ENCODE measurements around the gene SRSF7.
"Not testable (repeated sequence)": the region's sequence is repeated elsewhere in the genome, so short reads cannot be mapped to it uniquely, and the experiment has no call there.

Gene SRSF7

GRCh38 chr2:38708900-38709566, 42.1 kb downstream of the SRSF7 start:
- no peaks in the 10 kb centered on the region for H3K27me3 ChIP-seq (ENCODE audit: insufficient read depth, low read length, poor library complexity)
- no peak overlapping the region for H3K27ac ChIP-seq (ENCODE audit: low read length)
- H2AFZ ChIP-seq (ENCODE audit: low read depth, low read length) = peak overlapping the region; percentile 36; the same call in 1 of the 2 replicates
- no peaks in the 10 kb centered on the region for H3K79me2 ChIP-seq (ENCODE audit: insufficient read depth, low read length)
- no peaks in the 10 kb centered on the region for H4K20me1 ChIP-seq (ENCODE audit: insufficient read depth, low read length)
- no peak overlapping the region for H3K9ac ChIP-seq (ENCODE audit: low read depth, low read length)
- peaks cover 16% of the 10 kb centered on the region for H3K4me1 ChIP-seq (ENCODE audit: insufficient read depth, low read length)
- no peaks in the 10 kb centered on the region for H3K9me3 ChIP-seq (ENCODE audit: insufficient read depth, low read length, severe bottlenecking)
- no peak overlapping the region for H3K4me2 ChIP-seq (ENCODE audit: insufficient read depth, low read length)
- H3K4me3 ChIP-seq (ENCODE audit: low read depth in 1 of 2, low read length in 2 of 2) = no peak overlapping the region
- no peaks in the 10 kb centered on the region for H3K36me3 ChIP-seq (ENCODE audit: insufficient read depth, low read length)
- no peak for ATAC-seq (ENCODE audit: insufficient read depth, low read depth)
- no peak for DNase-seq
- TF ChIP-seq EZH2 (IDR thresholded peaks at IDR 0.05; ENCODE audit: borderline replicate concordance, low read depth, low read length, severe bottlenecking) = no peak
- TF ChIP-seq CTCF (IDR thresholded peaks at IDR 0.05; ENCODE audit: borderline replicate concordance, extremely low read depth, low read length, poor library complexity, severe bottlenecking) = no peak

DNA sequence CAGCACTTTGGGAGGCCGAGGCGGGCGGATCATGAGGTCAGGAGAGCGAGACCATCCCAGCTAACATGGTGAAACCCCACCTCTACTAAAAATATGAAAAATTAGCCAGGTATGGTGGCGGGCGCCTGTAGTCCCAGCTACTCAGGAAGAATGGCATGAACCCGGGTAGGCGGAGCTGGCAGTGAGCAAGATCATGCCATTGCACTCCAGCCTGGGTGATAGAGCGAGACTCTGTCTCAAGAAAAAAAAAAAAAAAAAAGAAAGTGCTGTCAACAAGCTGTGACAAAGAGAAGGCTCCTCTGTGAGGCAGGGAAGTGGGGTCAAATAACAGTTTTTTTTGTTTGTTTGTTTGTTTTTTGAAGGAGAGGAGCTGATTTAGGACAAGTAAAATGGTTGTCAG, 42.7 kb downstream of the SRSF7 start:
- H3K27me3 ChIP-seq (ENCODE audit: insufficient read depth, low read length, poor library complexity) = not testable (repeated sequence)

GRCh38 chr2:38706846-38707345, 44.3 kb downstream of the SRSF7 start:
- H3K27me3 ChIP-seq (ENCODE audit: insufficient read depth, low read length, poor library complexity) = no peaks in the 10 kb centered on the region
- H3K4me2 ChIP-seq (ENCODE audit: insufficient read depth, low read length) = no peak overlapping the region
- ATAC-seq (ENCODE audit: insufficient read depth, low read depth) = no peak
- H3K79me2 ChIP-seq (ENCODE audit: insufficient read depth, low read length) = no peaks in the 10 kb centered on the region
- DNase-seq = no peak
- no peak for TF ChIP-seq CTCF (IDR thresholded peaks at IDR 0.05; ENCODE audit: borderline replicate concordance, extremely low read depth, low read length, poor library complexity, severe bottlenecking)
- TF ChIP-seq EZH2 (IDR thresholded peaks at IDR 0.05; ENCODE audit: borderline replicate concordance, low read depth, low read length, severe bottlenecking) = no peak
- peaks cover 16% of the 10 kb centered on the region for H3K4me1 ChIP-seq (ENCODE audit: insufficient read depth, low read length)
- no peaks in the 10 kb centered on the region for H4K20me1 ChIP-seq (ENCODE audit: insufficient read depth, low read length)
- no peak overlapping the region for H3K9ac ChIP-seq (ENCODE audit: low read depth, low read length)
- no peak overlapping the region for H3K4me3 ChIP-seq (ENCODE audit: low read depth in 1 of 2, low read length in 2 of 2)
- no peaks in the 10 kb centered on the region for H3K36me3 ChIP-seq (ENCODE audit: insufficient read depth, low read length)
- H3K27ac ChIP-seq (ENCODE audit: low read length) = no peak overlapping the region
- no peak overlapping the region for H2AFZ ChIP-seq (ENCODE audit: low read depth, low read length)
- H3K9me3 ChIP-seq (ENCODE audit: insufficient read depth, low read length, severe bottlenecking) = no peaks in the 10 kb centered on the region

More for the DNA sequence above, 42.7 kb downstream of the SRSF7 start:
- DNase-seq; H3K79me2 ChIP-seq (ENCODE audit: insufficient read depth, low read length); H4K20me1 ChIP-seq (ENCODE audit: insufficient read depth, low read length); H3K9ac ChIP-seq (ENCODE audit: low read depth, low read length); H2AFZ ChIP-seq (ENCODE audit: low read depth, low read length); H3K4me2 ChIP-seq (ENCODE audit: insufficient read depth, low read length); ATAC-seq (ENCODE audit: insufficient read depth, low read depth); H3K4me3 ChIP-seq (ENCODE audit: low read depth in 1 of 2, low read length in 2 of 2); H3K9me3 ChIP-seq (ENCODE audit: insufficient read depth, low read length, severe bottlenecking); H3K27ac ChIP-seq (ENCODE audit: low read length); H3K36me3 ChIP-seq (ENCODE audit: insufficient read depth, low read length): not testable (repeated sequence)
- H3K4me1 ChIP-seq (ENCODE audit: insufficient read depth, low read length) = peaks cover 16% of the 10 kb centered on the region

GRCh38 chr2:38704664-38705063, 46.5 kb downstream of the SRSF7 start:
- H3K27ac ChIP-seq (ENCODE audit: low read length) = no peak overlapping the region
- no peaks in the 10 kb centered on the region for H3K9me3 ChIP-seq (ENCODE audit: insufficient read depth, low read length, severe bottlenecking)
- no peak overlapping the region for H2AFZ ChIP-seq (ENCODE audit: low read depth, low read length)
- H3K79me2 ChIP-seq (ENCODE audit: insufficient read depth, low read length) = no peaks in the 10 kb centered on the region
- H3K4me2 ChIP-seq (ENCODE audit: insufficient read depth, low read length) = no peak overlapping the region
- H3K4me3 ChIP-seq (ENCODE audit: low read depth in 1 of 2, low read length in 2 of 2) = no peak overlapping the region
- no peaks in the 10 kb centered on the region for H4K20me1 ChIP-seq (ENCODE audit: insufficient read depth, low read length)
- H3K4me1 ChIP-seq (ENCODE audit: insufficient read depth, low read length) = peaks cover 9% of the 10 kb centered on the region
- H3K36me3 ChIP-seq (ENCODE audit: insufficient read depth, low read length) = no peaks in the 10 kb centered on the region
- H3K9ac ChIP-seq (ENCODE audit: low read depth, low read length) = no peak overlapping the region
- TF ChIP-seq CTCF (IDR thresholded peaks at IDR 0.05; ENCODE audit: borderline replicate concordance, extremely low read depth, low read length, poor library complexity, severe bottlenecking) (no peak), EZH2 (IDR thresholded peaks at IDR 0.05; ENCODE audit: borderline replicate concordance, low read depth, low read length, severe bottlenecking) (no peak)
- ATAC-seq (ENCODE audit: insufficient read depth, low read depth) = no peak
- no peaks in the 10 kb centered on the region for H3K27me3 ChIP-seq (ENCODE audit: insufficient read depth, low read length, poor library complexity)
- DNase-seq = no peak

GRCh38 chr2:38703336-38703735, 47.8 kb downstream of the SRSF7 start:
- not testable (repeated sequence) for H2AFZ ChIP-seq (ENCODE audit: low read depth, low read length); H4K20me1 ChIP-seq (ENCODE audit: insufficient read depth, low read length); DNase-seq; ATAC-seq (ENCODE audit: insufficient read depth, low read depth); H3K79me2 ChIP-seq (ENCODE audit: insufficient read depth, low read length); H3K27me3 ChIP-seq (ENCODE audit: insufficient read depth, low read length, poor library complexity); H3K9ac ChIP-seq (ENCODE audit: low read depth, low read length); H3K9me3 ChIP-seq (ENCODE audit: insufficient read depth, low read length, severe bottlenecking); H3K36me3 ChIP-seq (ENCODE audit: insufficient read depth, low read length); H3K4me3 ChIP-seq (ENCODE audit: low read depth in 1 of 2, low read length in 2 of 2); H3K4me2 ChIP-seq (ENCODE audit: insufficient read depth, low read length); H3K4me1 ChIP-seq (ENCODE audit: insufficient read depth, low read length); H3K27ac ChIP-seq (ENCODE audit: low read length)

Measured in DND-41 (cell line).